ENCODE measurements around the gene MORF4L1. TPM values are rescaled to one million over a fixed set of nuclear protein-coding genes. Genes with fewer than 3 reads are reported as not detected.
A peak's percentile ranks its signal among the peaks of the same experiment; 100 is the strongest.
"Not testable (repeated sequence)": the region's sequence is repeated elsewhere in the genome, so short reads cannot be mapped to it uniquely, and the experiment has no call there.

MORF4L1 gene
- total RNA-seq, 1 experiment from 2014 or later, result 424 TPM

DNA sequence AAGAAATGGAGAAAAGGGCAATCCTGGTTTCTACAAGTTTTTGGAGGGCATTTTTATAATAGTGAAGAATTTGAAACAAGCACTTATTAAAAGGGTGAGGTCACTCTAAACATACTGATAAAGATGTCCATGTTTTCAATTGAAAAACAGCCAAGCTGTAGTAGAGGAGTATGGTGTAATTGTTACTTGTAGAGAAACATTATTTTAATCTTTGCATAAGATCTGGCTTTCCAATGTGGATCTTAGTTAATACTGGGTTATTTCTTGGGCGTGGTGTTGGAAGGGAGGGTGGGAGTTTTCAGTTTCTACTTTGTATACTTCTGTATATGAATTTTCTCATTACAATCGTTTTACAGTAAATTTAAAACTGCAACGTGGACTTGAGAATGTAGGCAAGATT lies 22.8 kb downstream of the MORF4L1 start:
- no peak overlapping the region for H3K4me3 Mint-ChIP-seq (ENCODE audit: unreplicated experiment)
- no peak overlapping the region for H3K4me3 ChIP-seq (ENCODE audit: low read depth, low read length)
- ChIA-PET CTCF (no interaction called here), POLR2A (no interaction called here)
- no peaks in the 10 kb centered on the region for H3K9me3 Mint-ChIP-seq (ENCODE audit: unreplicated experiment)
- peaks cover 100% of the 10 kb centered on the region for H3K36me3 Mint-ChIP-seq (ENCODE audit: insufficient read depth, unreplicated experiment)
- no peaks in the 10 kb centered on the region for H3K36me3 ChIP-seq (ENCODE audit: control insufficient read depth, insufficient read depth, low read length)
- TF ChIP-seq, protein P1, sequence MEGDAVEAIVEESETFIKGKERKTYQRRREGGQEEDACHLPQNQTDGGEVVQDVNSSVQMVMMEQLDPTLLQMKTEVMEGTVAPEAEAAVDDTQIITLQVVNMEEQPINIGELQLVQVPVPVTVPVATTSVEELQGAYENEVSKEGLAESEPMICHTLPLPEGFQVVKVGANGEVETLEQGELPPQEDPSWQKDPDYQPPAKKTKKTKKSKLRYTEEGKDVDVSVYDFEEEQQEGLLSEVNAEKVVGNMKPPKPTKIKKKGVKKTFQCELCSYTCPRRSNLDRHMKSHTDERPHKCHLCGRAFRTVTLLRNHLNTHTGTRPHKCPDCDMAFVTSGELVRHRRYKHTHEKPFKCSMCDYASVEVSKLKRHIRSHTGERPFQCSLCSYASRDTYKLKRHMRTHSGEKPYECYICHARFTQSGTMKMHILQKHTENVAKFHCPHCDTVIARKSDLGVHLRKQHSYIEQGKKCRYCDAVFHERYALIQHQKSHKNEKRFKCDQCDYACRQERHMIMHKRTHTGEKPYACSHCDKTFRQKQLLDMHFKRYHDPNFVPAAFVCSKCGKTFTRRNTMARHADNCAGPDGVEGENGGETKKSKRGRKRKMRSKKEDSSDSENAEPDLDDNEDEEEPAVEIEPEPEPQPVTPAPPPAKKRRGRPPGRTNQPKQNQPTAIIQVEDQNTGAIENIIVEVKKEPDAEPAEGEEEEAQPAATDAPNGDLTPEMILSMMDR (IDR thresholded peaks at IDR 0.05; ENCODE audit: insufficient read depth in 1 of 2, low read depth in 1 of 2, low read length in 1 of 2, severe bottlenecking in 1 of 2, unreplicated experiment in 1 of 2), result no peak
- peaks cover 6% of the 10 kb centered on the region for H3K4me1 Mint-ChIP-seq (ENCODE audit: low read depth, unreplicated experiment)
- H3K27me3 ChIP-seq (replicated peaks; ENCODE audit: control insufficient read depth, insufficient read depth, low read length), result no peaks in the 10 kb centered on the region
- H3K4me1 ChIP-seq, result no peaks in the 10 kb centered on the region; the same call in 1 of the 2 replicates
- no TSS peak for BruUV-seq (replicated peaks)
- intact Hi-C loops (cut with micrococcal nuclease; ENCODE audit: unreplicated experiment), result no loop called here
- no peak overlapping the region for H3K27ac Mint-ChIP-seq (ENCODE audit: unreplicated experiment)
- H3K27me3 Mint-ChIP-seq (ENCODE audit: insufficient read depth, unreplicated experiment), result no peaks in the 10 kb centered on the region
- no peaks in the 10 kb centered on the region for H3K9me3 ChIP-seq
- no peak for DNase-seq

DNA sequence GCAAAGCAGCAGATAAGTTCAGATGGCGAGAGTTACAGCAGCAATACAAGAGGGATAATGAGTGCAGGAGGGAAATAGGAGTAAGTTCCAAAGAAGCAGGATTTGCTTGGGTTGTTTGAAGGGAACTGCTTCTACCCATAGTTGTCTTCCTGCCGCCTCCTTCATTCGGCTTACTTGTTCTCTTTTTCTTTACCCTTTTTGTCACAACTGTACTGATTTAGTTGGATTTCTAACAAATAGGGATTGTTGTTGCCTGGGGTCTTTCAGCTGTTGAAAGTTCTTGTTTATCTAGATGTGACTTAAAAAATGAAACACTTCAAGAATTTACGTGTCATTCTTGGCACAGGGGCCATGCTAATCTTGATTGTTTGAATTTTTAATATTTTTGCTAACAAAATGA lies 25.9 kb downstream of the MORF4L1 start:
- peaks cover 100% of the 10 kb centered on the region for H3K36me3 Mint-ChIP-seq (ENCODE audit: insufficient read depth, unreplicated experiment)
- intact Hi-C loops (cut with micrococcal nuclease; ENCODE audit: unreplicated experiment), result no loop called here
- TF ChIP-seq, protein P1 (IDR thresholded peaks at IDR 0.05; ENCODE audit: insufficient read depth in 1 of 2, low read depth in 1 of 2, low read length in 1 of 2, severe bottlenecking in 1 of 2, unreplicated experiment in 1 of 2), result no peak
- DNase-seq, result no peak
- CTCF ChIA-PET, result no interaction called here
- Histone ChIP-seq H3K9me3 (no peaks in the 10 kb centered on the region), H3K36me3 (ENCODE audit: control insufficient read depth, insufficient read depth, low read length) (no peaks in the 10 kb centered on the region), H3K4me1 (no peaks in the 10 kb centered on the region), H3K27me3 (replicated peaks; ENCODE audit: control insufficient read depth, insufficient read depth, low read length) (no peaks in the 10 kb centered on the region), H3K4me3 (ENCODE audit: low read depth, low read length) (no peak overlapping the region)
- H3K27ac Mint-ChIP-seq (ENCODE audit: unreplicated experiment), result peak overlapping the region; percentile 35
- no TSS peak for BruUV-seq (replicated peaks)
- H3K4me1 Mint-ChIP-seq (ENCODE audit: low read depth, unreplicated experiment), result peaks cover 6% of the 10 kb centered on the region
- no peak overlapping the region for H3K4me3 Mint-ChIP-seq (ENCODE audit: unreplicated experiment)
- H3K9me3 Mint-ChIP-seq (ENCODE audit: unreplicated experiment), result no peaks in the 10 kb centered on the region
- POLR2A ChIA-PET, result no interaction called here
- no peaks in the 10 kb centered on the region for H3K27me3 Mint-ChIP-seq (ENCODE audit: insufficient read depth, unreplicated experiment)

DNA sequence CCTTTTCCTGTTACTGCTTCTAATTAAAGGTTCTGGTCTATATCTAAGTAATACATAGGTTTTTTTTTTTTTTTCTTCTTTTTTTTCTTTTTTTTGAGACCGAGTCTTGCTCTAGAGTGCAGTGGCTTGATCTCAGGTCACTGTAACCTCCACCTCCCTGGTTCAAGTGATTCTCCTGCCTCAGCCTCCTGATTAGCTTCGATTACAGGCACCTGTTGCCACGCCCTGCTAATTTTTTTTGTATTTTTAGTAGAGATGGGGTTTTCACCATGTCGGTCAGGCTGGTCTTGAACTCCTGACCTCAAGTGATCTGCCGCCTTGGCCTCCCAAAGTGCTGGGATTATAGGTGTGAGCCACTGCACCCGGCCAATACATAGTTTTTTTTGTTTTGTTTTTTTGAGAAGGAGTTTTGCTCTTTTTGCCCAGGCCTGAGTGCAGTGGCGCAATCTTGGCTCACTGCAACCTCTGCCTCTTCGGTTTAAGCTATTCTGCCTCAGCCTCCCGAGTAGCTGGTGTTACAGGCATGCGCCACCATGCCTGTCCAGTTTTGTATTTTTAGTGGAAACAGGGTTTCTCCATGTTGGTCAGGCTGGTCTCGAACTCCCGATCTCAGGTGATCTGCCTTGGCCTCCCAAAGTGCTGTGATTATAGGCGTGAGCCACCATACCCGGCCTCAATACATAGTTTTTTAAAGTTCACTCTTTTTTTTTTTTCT lies 28.3 kb downstream of the MORF4L1 start:
- CTCF ChIA-PET; H3K4me1 ChIP-seq; H3K36me3 ChIP-seq (ENCODE audit: control insufficient read depth, insufficient read depth, low read length); POLR2A ChIA-PET; H3K4me3 Mint-ChIP-seq (ENCODE audit: unreplicated experiment); H3K27ac Mint-ChIP-seq (ENCODE audit: unreplicated experiment); intact Hi-C loops (cut with micrococcal nuclease; ENCODE audit: unreplicated experiment); H3K27me3 Mint-ChIP-seq (ENCODE audit: insufficient read depth, unreplicated experiment); H3K4me3 ChIP-seq (ENCODE audit: low read depth, low read length); H3K9me3 ChIP-seq; H3K4me1 Mint-ChIP-seq (ENCODE audit: low read depth, unreplicated experiment); H3K27me3 ChIP-seq (replicated peaks; ENCODE audit: control insufficient read depth, insufficient read depth, low read length); H3K9me3 Mint-ChIP-seq (ENCODE audit: unreplicated experiment); DNase-seq; BruUV-seq (replicated peaks): not testable (repeated sequence)
- H3K36me3 Mint-ChIP-seq (ENCODE audit: insufficient read depth, unreplicated experiment), result peaks cover 97% of the 10 kb centered on the region

DNA sequence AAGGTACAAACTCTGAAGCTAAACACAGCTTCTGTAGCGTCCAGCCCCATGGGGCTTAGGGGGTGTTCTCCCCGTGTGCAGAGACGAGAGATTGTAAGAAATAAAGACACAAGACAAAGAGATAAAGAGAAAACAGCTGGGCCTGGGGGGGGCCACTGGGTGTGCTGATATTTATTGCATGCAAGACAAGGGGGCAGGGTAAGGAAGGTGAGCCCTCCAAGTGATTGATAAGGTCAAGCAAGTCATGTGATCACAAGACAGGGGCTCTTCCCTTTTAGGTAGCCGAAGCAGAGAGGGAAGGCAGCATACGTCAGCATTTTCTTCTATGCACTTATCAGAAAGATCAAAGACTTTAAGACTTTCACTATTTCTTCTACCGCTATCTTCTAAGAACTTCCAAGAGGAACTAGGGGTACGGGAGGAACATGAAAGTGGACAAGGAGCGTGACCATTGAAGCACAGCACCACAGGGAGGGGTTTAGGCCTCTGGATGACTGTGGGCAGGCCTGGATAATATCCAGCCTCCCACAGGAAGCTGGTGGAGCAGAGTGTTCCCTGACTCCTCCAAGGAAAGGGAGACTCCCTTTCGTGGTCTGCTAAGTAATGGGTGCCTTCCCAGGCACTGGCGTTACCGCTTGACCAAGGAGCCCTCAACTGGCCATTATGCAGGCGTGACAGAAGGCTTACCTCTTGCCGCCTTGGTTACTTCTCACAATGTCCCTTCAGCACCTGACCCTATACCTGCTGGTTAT lies 29.8 kb downstream of the MORF4L1 start:
- H3K36me3 ChIP-seq (ENCODE audit: control insufficient read depth, insufficient read depth, low read length); H3K27me3 Mint-ChIP-seq (ENCODE audit: insufficient read depth, unreplicated experiment); intact Hi-C loops (cut with micrococcal nuclease; ENCODE audit: unreplicated experiment); H3K4me1 Mint-ChIP-seq (ENCODE audit: low read depth, unreplicated experiment); H3K4me3 Mint-ChIP-seq (ENCODE audit: unreplicated experiment); H3K9me3 ChIP-seq; DNase-seq; BruUV-seq (replicated peaks); H3K9me3 Mint-ChIP-seq (ENCODE audit: unreplicated experiment); H3K4me3 ChIP-seq (ENCODE audit: low read depth, low read length); POLR2A ChIA-PET; CTCF ChIA-PET; H3K4me1 ChIP-seq; H3K27me3 ChIP-seq (replicated peaks; ENCODE audit: control insufficient read depth, insufficient read depth, low read length): not testable (repeated sequence)
- peaks cover 97% of the 10 kb centered on the region for H3K36me3 Mint-ChIP-seq (ENCODE audit: insufficient read depth, unreplicated experiment)
- H3K27ac Mint-ChIP-seq (ENCODE audit: unreplicated experiment), result peak overlapping the region; percentile 12
